ENCODE measurements around the gene PGLYRP4.

PGLYRP4 gene

GRCh38 chr1:153337980-153338853, 10.4 kb downstream of the PGLYRP4 start:
- H3F3A ChIP-seq (ENCODE audit: low read depth) = no peaks in the 10 kb centered on the region
- H3K36me3 ChIP-seq (ENCODE audit: insufficient read depth, low read length) = no peaks in the 10 kb centered on the region
- no peak overlapping the region for H2AFZ ChIP-seq (ENCODE audit: low read length)
- no peaks in the 10 kb centered on the region for H3K79me2 ChIP-seq (ENCODE audit: insufficient read depth, low read length)
- TF ChIP-seq EZH2phosphoT487 (IDR thresholded peaks at IDR 0.05; ENCODE audit: borderline replicate concordance) (no peak), CTCF (conservative IDR thresholded peaks at IDR 0.05; ENCODE audit: low read length) (no peak)
- H3K4me1 ChIP-seq (ENCODE audit: insufficient read depth, low read length, poor library complexity, severe bottlenecking) = peaks cover 38% of the 10 kb centered on the region
- no peak overlapping the region for H3K4me2 ChIP-seq (ENCODE audit: low read depth, low read length, poor library complexity, severe bottlenecking)
- H3K9me3 ChIP-seq (ENCODE audit: insufficient read depth, low read depth, low read length) = no peaks in the 10 kb centered on the region
- no peak overlapping the region for H3K9ac ChIP-seq (ENCODE audit: low read depth, low read length, poor library complexity, severe bottlenecking)
- H3K9me2 ChIP-seq (replicated peaks; ENCODE audit: low read depth, low read length) = no peaks in the 10 kb centered on the region
- H4K20me1 ChIP-seq (ENCODE audit: insufficient read depth, low read length, poor library complexity, severe bottlenecking) = no peaks in the 10 kb centered on the region
- H3K4me3 ChIP-seq (ENCODE audit: low read length, poor library complexity, severe bottlenecking) = no peak overlapping the region
- no peaks in the 10 kb centered on the region for H3K27me3 ChIP-seq (ENCODE audit: insufficient read depth, low read length, poor library complexity, severe bottlenecking)

- Histone ChIP-seq H3K4me3 (ENCODE audit: low read length, poor library complexity, severe bottlenecking) (no peak overlapping the region), H3F3A (ENCODE audit: low read depth) (no peaks in the 10 kb centered on the region), H3K9me3 (ENCODE audit: insufficient read depth, low read depth, low read length) (peaks cover 8% of the 10 kb centered on the region), H3K9ac (ENCODE audit: low read depth, low read length, poor library complexity, severe bottlenecking) (no peak overlapping the region), H3K9me2 (replicated peaks; ENCODE audit: low read depth, low read length) (no peaks in the 10 kb centered on the region), H3K36me3 (ENCODE audit: insufficient read depth, low read length) (no peaks in the 10 kb centered on the region), H3K27me3 (ENCODE audit: insufficient read depth, low read length, poor library complexity, severe bottlenecking) (no peaks in the 10 kb centered on the region), H3K4me2 (ENCODE audit: low read depth, low read length, poor library complexity, severe bottlenecking) (no peak overlapping the region), H3K4me1 (ENCODE audit: insufficient read depth, low read length, poor library complexity, severe bottlenecking) (peaks cover 23% of the 10 kb centered on the region), H3K79me2 (ENCODE audit: insufficient read depth, low read length) (no peaks in the 10 kb centered on the region), H4K20me1 (ENCODE audit: insufficient read depth, low read length, poor library complexity, severe bottlenecking) (no peaks in the 10 kb centered on the region), H2AFZ (ENCODE audit: low read length) (no peak overlapping the region)
- TF ChIP-seq CTCF (conservative IDR thresholded peaks at IDR 0.05; ENCODE audit: low read length) (no peak), EZH2phosphoT487 (IDR thresholded peaks at IDR 0.05; ENCODE audit: borderline replicate concordance) (no peak)
These were observed 12.0 kb downstream of the PGLYRP4 start for GRCh38 chr1:153336650-153337049.

GRCh38 chr1:153333902-153334301, 14.7 kb downstream of the PGLYRP4 start:
- H3K9me2 ChIP-seq (replicated peaks; ENCODE audit: low read depth, low read length) = no peaks in the 10 kb centered on the region
- H3K4me3 ChIP-seq (ENCODE audit: low read length, poor library complexity, severe bottlenecking) = no peak overlapping the region
- H2AFZ ChIP-seq (ENCODE audit: low read length) = no peak overlapping the region
- H3K4me1 ChIP-seq (ENCODE audit: insufficient read depth, low read length, poor library complexity, severe bottlenecking) = peaks cover under 1% of the 10 kb centered on the region
- no peaks in the 10 kb centered on the region for H3K36me3 ChIP-seq (ENCODE audit: insufficient read depth, low read length)
- no peak overlapping the region for H3K9ac ChIP-seq (ENCODE audit: low read depth, low read length, poor library complexity, severe bottlenecking)
- no peaks in the 10 kb centered on the region for H4K20me1 ChIP-seq (ENCODE audit: insufficient read depth, low read length, poor library complexity, severe bottlenecking)
- H3K9me3 ChIP-seq (ENCODE audit: insufficient read depth, low read depth, low read length) = peaks cover 8% of the 10 kb centered on the region
- H3K4me2 ChIP-seq (ENCODE audit: low read depth, low read length, poor library complexity, severe bottlenecking) = no peak overlapping the region
- TF ChIP-seq EZH2phosphoT487 (IDR thresholded peaks at IDR 0.05; ENCODE audit: borderline replicate concordance) = no peak
- no peak for TF ChIP-seq CTCF (conservative IDR thresholded peaks at IDR 0.05; ENCODE audit: low read length)
- H3K79me2 ChIP-seq (ENCODE audit: insufficient read depth, low read length) = no peaks in the 10 kb centered on the region
- H3F3A ChIP-seq (ENCODE audit: low read depth) = no peaks in the 10 kb centered on the region
- H3K27me3 ChIP-seq (ENCODE audit: insufficient read depth, low read length, poor library complexity, severe bottlenecking) = no peaks in the 10 kb centered on the region
